ENCODE measurements around the gene ZNF35.

ZNF35 gene

GRCh38 chr3:44685128-44685800 lies 36.7 kb downstream of the ZNF35 start:
- DNase-seq, result no peak

GRCh38 chr3:44687898-44688297 lies 39.4 kb downstream of the ZNF35 start:
- DNase-seq, result no peak
